HG02623 (cell line): ENCODE results near the gene C10orf105.

Source experiments
- ATAC-seq: cut with Tn5 transposase; IDR thresholded peaks from one replicate; pipeline ENCODE4 v1.9.1; 2021; ENCODE audit warnings: moderate library complexity; ENCODE audit not compliant: unreplicated experiment

C10orf105 gene, protein sequence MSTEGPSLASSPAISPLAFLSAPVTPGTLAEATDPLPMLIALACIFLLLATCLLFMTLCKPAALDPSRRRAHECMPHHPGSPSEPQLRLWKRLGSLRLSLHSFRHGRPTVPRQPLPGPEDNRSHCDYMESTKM

GRCh38 chr10:71719464-71720201 is at the start of gene C10orf105:
Gene C10orf105, minus strand, starts transcription at chr10:71719778. Its CDS starts 3,441 bp downstream, at chr10:71716337.
- ATAC-seq, result no peak

GRCh38 chr10:71767420-71768035 is 48.0 kb upstream of the C10orf105 start:
- no peak for ATAC-seq

GRCh38 chr10:71766717-71767419 is 47.3 kb upstream of the C10orf105 start:
- no peak for ATAC-seq

GRCh38 chr10:71765906-71766716 is 46.5 kb upstream of the C10orf105 start:
- no peak for ATAC-seq

DNA sequence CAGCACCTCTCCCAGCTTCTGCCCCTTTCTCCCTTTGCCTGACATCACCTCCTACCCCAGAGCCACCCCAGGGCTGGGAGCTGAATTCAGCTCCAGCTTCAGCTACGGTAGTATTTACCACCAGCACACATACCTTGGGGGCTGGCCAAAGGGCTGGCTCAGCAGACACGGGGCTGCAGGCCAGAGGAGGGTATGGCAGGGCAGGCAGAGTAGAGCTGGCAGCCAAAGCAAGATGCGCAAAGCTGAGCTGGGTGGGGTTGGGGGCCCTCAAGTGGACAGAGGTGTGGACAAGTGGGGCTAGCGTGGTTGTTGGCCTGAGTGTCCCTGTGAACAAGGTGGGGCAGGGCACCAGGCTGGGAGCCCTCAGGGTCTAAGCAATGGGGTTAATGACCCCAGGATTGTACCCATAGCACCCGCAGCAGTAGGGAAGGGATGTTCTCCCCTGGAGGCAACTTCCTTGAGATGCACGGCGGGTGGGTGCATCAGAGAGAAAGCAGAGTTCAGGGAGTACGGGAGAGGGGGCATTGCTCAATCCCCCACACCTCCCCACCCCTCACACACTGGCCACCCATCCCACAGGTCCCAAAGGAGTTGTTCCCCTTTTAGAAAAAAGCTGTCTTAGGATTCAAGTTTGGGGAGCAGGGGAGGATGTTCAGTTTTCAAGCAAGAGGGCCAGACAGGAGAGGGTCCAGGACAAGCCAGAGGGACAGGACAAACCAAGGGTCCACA is 45.8 kb upstream of the C10orf105 start:
- ATAC-seq, result no peak

DNA sequence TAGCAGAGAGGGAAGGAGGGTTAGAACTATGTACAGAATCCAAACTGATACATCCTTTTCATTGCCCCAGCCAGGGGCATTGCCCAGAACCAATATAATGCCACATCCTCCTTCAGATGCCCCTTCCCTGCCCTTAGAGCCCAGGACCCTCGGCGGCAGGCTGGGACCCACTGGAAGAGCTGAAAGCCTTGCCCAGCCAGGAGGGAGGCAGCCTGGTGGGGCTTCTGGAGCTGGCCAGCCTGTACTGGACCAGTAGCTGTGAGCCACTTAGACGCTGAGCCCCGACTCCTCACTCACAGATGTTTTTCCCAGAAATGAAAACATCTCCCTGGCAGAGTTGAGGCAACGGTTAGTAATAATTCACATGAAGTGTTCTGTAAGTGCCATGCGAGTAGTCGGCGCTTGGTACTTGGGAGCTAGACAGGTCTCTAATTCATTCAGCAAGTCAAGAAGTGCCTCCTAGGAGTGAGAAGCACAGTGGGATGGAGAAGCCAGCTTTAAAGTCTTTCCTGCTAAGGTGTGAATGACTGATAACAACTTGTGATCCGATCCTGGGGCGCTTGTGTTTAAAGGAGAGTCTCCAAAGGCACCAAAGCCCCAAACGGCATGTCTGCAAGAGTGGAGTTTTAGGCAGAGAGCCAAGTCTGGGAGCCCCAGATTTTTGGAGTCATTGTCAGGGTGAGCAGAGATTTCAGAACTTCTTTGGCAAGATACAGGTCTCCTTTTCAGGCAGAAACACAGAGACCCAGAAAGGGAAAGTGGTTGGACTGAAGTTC is 44.0 kb upstream of the C10orf105 start:
- ATAC-seq, result no peak

DNA sequence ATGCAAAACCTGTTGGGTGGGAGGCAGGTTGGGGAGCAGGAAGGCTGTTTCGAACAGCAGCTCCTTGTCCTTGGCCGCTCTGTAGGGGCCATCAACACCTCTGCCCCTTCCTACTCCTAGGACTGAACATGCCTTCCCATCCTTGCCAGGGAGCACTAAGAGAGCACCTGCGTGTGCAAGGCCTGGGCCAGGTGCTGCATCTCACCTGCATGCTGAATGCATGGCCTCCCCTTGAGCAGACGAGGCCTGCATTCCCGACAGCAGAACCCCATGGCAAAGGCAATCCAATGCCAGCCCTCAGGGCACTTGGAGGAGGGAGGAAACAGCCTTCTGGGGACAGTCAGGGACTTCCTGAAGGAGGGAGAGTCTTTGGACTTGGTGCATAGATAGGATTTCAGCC is 42.7 kb upstream of the C10orf105 start:
- ATAC-seq, result no peak

GRCh38 chr10:71761541-71762113 is 42.0 kb upstream of the C10orf105 start:
- ATAC-seq, result no peak

- ATAC-seq, result no peak
Observed at GRCh38 chr10:71761105-71761511, 41.5 kb upstream of the C10orf105 start.

DNA sequence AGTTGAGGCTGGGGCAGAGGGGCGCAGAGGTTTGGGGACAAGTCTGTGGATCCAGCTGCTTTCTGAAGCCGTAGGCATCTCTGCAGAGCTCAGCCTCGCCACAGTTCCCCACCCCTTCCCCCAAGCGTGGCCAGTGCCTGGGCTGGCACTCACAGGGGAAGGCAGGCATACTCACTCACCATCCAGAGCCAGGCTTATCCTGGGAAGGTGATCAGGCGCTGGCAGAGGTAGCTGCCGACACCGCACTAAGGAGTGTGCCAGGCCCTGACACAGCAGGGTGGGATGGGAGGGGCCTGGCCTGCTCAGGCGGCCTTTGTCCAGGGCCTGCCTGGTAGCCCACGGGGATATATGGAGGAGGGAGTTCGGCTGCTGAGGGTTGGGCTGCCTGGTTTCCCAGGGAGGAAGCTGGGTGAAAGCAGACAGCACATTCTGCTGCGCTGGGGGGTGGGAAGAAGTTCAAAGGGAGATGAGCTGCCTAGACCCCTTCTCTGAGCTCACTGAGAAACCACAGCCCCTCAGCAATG is 37.9 kb upstream of the C10orf105 start:
- no peak for ATAC-seq

DNA sequence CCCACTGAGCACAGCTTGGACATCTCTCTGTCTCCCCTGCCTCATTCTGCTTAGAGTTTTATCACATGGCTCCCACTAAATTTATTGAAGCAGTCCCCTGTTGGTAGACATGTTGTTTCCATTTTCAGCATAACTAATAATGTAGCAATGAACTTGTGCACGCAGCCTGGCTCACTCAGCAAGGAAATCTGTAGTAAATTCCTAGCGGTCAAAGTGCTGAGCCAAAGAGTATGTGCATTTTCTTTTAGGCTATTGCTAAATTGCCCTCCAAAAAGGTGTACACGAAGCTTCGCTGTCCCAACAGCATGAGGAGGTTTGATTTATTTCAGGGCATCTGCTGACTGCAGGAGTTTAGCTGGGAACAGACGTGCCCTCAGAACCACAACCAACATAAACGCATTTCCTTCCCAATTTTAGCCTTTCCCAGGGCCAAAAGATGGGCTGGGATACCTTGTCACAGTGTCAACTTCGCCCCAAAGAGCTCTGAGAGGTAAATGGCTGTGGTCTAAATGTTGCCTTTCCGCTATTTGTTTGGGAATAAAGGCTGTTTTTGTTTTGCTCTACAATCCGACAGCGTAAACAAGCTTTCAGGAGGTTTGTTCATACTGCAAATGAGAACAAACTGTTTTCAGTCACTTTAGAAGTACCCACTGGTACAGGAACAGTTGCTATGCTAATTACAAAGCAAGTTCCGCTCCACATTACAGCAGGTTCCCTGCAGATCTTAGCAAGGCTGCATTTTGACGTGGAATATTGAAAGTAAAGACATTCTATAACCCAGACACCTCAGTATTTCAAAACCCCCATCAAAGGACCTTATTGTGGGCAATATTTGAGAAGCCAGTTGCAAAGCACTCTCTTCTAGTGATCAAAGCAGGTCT is 37.0 kb upstream of the C10orf105 start:
- ATAC-seq, result no peak

DNA sequence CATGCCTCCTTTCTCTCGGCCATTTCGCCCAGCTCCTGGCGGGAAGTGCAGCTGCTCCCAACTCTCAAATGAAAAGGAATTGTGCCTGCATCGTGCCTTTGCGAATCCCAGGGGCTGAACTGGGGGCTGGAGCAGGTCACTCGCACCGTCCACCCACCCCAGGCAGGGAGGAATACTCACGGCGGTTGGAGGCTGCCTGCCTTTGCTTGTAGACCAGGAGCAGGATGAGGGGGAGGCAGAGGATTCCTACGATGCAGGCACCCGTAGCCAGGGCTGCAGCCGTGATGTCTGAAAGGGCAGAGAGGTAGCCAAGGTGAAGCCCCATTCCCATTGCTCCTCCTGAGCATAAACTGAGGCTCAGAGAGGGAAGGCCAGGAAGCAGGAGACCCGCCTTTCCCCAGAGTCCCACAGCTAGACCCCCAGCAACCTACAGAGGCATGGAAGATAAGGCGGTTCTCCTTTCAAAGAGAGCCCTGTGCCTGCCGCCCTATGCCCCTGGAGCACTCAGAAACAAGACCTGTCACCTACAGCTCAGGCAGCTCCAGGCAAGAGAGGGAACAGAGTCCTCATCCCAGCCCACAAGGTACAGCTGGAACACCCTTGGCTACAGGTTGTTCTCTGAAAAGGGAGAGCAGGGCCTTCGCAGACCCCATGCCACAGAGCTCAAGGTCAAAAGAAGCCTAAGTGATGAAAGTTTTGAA is 35.8 kb upstream of the C10orf105 start:
- no peak for ATAC-seq

DNA sequence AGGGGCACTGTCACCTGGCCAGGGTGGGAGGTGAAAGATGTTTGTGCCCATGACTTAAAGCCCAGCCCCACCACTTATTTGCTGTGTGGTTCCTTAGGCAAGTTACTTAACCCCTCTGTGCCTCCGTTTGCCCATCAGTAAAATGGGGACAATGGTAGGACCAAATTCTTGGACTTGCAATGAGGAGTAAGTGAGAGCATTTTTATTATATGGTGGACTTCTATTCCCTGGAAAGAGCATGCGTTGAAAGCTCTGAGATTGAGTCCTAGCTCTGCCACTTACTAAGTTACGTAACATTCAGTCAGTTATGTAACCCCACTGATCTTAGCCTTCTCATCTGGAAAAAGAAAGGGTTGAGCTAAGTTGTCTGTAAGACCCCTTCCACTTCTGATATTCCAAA is 35.0 kb upstream of the C10orf105 start:
- no peak for ATAC-seq

GRCh38 chr10:71753960-71754505 is 34.5 kb upstream of the C10orf105 start:
- ATAC-seq, result no peak

- no peak for ATAC-seq
Observed at GRCh38 chr10:71753091-71753959, 33.7 kb upstream of the C10orf105 start.
